Stimulated activated CD4-positive, alpha-beta T cell treated with anti-CD3 and anti-CD28 coated beads, Interleukin-12 subunit alpha, Interleukin-12 subunit beta, amount 100 ng/mL, for 24 hours (primary cell): ENCODE results near the gene DPYSL4.
"Not testable (repeated sequence)": the region's sequence is repeated elsewhere in the genome, so short reads cannot be mapped to it uniquely, and the experiment has no call there.

Experiments used
- DNase-seq, 2 experiments: peaks; one replicate each; pipeline ENCODE4 v3.0.0-alpha.2; 2020; ENCODE audit warnings: low read depth in 2 of 2

The DPYSL4 gene

GRCh38 chr10:132149917-132150316 is 36.8 kb upstream of the DPYSL4 start:
- DNase-seq: no peak

- DNase-seq: no peak
Measured at GRCh38 chr10:132150777-132151176, 36.0 kb upstream of the DPYSL4 start.

- DNase-seq: no peak
Measured at GRCh38 chr10:132151286-132151950, 35.3 kb upstream of the DPYSL4 start.

DNA sequence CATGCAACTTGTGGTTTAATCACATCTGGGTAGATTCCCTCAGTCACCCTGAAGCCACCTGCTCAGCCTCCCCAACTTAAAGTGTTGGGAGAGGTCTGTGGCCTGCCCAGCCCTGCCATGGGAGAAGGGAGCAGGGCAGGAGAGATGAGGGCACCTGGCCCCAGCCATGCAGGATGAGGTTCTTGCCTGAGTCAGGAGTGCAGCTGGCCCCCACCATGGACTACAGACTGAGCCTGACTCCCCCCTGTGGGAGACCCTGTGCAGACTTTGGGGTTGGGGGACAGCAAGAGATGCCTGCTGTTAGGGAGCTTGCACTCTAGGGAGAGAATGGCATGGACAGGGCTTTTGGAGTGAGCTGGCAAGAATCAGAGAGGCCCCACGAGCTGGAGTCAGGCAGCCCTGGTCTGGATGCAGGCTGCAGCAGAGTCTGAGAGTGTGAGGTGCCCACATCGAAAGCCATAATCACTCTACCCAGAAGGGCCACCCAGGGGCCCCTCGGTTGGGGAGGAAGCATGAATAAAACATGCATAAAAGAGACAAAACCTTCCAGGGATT is 34.7 kb upstream of the DPYSL4 start:
- no peak for DNase-seq

- DNase-seq: no peak
Measured at GRCh38 chr10:132152896-132153580, 33.7 kb upstream of the DPYSL4 start.

DNA sequence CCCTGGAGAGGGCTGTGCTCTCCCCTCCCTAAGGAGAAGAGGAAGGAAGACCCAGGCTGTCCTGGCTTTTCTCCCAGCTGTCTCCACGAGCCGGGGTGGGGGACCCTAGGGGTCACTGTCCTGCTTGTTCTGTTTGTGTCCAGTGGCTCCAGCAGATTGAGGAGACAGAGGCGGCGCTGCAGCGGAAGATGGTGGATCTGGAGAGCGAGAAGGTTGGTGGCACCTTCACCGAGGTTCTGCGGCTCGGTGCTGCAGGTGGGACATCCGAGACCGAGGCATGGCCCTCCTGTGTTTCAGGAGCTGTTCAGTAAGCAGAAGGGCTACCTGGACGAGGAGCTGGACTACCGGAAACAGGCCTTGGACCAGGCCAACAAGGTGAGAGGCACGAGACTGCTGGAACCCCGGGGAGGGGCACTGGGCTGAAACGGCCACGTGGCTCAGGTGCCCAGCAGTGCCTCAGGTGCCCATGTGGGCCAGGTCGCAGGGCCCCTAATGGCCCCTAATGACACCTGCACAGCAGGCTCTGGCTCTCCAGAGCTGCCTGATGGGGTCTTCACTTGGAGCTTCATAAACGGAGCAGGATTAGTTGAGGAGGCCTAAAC is 33.0 kb upstream of the DPYSL4 start:
- no peak for DNase-seq

DNA sequence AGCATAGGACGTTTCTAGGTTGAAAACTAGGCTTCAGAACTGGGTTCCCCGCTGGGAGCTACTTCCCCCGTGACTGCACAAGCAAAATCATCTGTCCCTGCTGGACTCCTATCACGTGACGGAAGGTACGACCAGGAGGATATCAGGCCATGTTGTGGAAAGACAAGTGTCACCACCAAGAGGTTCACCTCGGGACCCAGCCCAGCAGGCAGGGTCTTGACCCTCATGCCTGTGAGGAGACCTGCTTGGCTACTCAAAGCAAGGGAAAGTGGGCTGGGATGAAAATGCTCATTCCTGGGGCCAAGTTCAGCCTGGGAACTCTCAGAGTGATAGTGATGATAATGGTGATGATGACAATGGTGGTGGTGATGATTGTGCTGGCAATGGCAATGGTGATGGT is 32.3 kb upstream of the DPYSL4 start:
- DNase-seq: no peak

GRCh38 chr10:132154931-132155330 is 31.8 kb upstream of the DPYSL4 start:
- DNase-seq: no peak

GRCh38 chr10:132155723-132156381 is 30.9 kb upstream of the DPYSL4 start:
- no peak for DNase-seq

- DNase-seq: no peak
Measured at GRCh38 chr10:132156382-132156781, 30.4 kb upstream of the DPYSL4 start.

GRCh38 chr10:132157101-132157500 is 29.6 kb upstream of the DPYSL4 start:
- no peak for DNase-seq

DNA sequence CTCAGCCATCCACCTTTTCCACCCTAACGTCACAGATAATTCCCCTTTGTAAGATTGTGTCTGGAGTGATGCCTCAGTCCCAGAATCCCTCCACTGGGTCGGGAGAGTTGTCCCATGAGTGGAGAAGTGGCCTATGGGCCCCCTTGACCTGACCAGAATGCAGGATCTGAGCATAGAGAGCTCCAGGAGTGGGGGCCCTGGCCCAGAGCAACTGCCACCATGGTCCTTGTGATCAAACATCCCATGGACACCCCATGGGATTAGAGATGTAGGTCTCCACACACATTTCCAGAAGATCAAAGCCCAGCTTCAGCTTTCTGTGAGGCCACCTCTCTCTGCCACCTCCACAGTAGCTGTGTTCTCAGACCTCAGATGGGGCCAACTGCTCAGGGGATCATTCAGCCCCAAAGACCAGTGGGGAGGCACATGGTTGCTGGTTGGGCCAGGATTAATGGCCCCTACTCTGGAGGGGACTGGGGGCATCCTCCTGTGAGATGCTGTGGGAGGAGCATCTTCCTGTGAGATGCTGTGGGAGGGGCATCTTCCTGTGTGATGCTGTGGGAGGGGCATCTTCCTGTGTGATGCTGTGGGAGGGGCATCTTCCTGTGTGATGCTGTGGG is 28.5 kb upstream of the DPYSL4 start:
- DNase-seq: no peak

DNA sequence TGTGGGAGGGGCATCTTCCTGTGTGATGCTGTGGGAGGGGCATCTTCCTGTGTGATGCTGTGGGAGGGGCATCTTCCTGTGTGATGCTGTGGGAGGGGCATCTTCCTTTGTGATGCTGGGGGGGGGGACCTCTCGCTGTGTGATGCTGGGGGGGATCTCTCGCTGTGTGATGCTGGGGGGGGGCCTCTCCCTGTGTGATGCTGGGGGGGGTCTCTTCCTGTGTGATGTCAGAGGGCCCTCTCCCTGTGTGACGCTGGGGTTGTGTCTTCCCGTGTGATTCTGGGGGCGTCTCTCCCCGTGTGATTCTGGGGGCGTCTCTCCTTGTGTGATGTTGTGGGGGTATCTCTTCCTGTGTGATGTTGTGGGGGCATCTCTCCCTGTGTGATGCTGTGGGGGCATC is 27.9 kb upstream of the DPYSL4 start:
- DNase-seq: no peak

DNA sequence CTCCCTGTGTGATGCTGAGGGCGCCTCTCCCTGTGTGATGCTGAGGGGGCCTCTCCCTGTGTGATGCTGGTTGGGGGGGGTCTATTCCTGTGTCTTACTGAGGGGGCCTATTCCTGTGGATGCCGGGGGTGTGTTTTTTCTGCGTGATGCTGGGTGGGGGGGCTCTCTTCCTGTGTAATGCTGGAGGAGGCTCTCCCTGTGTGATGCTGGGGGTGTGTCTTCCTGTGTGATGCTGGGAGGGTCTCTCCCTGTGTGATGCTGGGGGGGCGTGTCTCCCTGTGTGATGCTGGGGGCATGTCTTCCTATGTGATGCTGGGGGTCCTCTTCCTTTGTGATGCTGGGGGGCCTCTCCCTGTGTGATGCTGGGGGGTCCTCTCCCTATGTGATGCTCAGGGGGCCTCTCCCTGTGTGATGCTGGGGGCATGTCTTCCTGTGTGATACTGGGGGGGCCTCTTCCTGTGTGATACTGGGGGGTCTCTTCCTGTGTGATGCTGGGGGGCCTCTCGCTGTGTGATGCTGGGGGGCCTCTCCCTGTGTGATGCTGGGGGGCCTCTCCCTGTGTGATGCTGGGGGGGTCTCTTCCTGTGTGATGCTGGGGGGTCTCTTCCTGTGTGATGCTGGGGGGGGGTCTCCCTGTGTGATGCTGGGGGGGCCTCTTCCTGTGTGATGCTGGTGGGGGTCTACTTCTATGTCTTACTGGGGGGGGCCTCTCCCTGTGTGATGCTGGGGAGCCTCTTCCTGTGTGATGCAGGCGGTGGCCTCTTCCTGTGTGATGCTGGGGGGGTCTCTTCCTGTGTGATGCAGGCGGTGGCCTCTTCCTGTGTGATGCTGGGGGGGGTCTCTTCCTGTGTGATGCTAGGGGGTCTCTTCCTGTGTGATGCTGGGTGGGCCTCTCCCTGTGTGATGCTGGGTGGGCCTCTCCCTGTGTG is 27.2 kb upstream of the DPYSL4 start:
- not testable (repeated sequence) for DNase-seq

DNA sequence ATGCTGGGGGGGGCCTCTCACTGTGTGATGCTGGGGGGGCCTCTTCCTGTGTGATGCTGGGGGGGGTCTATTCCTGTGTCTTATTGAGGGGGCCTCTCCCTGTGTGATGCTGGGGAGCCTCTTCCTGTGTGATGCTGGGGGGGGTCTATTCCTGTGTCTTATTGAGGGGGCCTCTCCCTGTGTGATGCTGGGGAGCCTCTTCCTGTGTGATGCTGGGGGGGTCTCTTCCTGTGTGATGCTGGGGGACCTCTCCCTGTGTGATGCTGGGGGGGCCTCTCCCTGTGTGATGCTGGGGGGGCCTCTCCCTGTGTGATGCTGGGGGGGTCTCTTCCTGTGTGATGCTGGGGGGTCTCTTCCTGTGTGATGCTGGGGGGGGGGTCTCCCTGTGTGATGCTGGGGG is 26.5 kb upstream of the DPYSL4 start:
- not testable (repeated sequence) for DNase-seq

DNA sequence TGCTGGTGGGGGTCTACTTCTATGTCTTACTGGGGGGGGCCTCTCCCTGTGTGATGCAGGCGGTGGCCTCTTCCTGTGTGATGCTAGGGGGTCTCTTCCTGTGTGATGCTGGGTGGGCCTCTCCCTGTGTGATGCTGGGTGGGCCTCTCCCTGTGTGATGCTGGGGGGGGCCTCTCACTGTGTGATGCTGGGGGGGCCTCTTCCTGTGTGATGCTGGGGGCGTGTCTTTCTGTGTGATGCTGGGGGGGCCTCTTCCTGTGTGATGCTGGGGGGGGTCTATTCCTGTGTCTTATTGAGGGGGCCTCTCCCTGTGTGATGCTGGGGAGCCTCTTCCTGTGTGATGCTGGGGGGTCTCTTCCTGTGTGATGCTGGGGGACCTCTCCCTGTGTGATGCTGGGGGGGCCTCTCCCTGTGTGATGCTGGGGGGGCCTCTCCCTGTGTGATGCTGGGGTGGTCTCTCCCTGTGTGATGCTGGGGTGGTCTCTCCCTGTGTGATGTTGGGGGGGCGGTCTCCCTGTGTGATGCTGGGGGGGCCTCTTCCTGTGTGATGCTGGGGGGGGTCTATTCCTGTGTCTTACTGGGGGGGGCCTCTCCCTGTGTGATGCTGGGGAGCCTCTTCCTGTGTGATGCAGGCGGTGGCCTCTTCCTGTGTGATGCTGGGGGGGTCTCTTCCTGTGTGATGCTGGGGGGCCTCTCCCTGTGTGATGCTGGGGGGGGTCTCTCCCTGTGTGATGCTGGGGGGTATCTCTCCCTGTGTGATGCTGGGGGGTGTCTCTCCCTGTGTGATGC is 25.7 kb upstream of the DPYSL4 start:
- DNase-seq: not testable (repeated sequence)

- DNase-seq: no peak
Measured at GRCh38 chr10:132162021-132162531, 24.7 kb upstream of the DPYSL4 start.

DNA sequence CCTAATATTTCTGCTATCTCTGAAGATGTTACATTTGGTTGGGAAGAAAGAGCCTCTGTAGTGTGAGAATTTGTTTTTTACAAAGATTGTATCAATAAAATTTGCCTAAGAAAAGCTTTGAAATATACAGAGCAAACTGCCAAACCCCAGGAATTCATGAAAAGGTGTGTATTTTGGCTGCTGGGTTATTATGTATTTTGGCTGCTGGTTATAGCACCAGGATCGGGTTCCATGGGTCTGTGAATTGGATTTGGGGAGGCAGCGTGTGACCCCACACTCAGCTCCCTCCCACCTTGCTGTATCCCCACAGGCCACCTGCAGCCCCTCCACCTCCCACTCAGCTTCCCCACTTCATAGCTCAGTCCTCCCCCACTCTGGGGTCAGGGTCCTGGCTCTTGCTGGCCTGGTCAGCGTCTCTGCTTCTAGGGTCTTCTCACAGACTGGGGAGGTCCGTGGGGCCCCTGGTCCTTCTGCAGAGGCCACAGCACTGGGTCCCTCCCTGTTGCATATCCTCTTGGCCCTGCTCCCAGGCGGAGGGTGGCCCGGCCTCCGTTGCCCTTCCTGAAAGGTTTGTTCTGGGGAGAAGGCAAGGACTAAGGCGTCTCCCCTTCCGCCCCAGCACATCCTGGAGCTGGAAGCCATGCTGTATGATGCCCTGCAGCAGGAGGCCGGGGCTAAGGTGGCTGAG is 24.0 kb upstream of the DPYSL4 start:
- no peak for DNase-seq

- peak in 1 of 2 experiments; percentile 38 for DNase-seq
Measured at GRCh38 chr10:132163278-132163765, 23.4 kb upstream of the DPYSL4 start.
